Measurements from ENCODE around the gene ACP3. TPM values are rescaled to one million over a fixed set of nuclear protein-coding genes. Genes with fewer than 3 reads are reported as not detected.

Gene ACP3
- total and polyA plus RNA-seq, 9 of the 15 experiments (the other 6 are each of a cell fraction or from before 2014, with no cell fraction given): 0.08 to 1.1 (median 0.21) TPM

DNA sequence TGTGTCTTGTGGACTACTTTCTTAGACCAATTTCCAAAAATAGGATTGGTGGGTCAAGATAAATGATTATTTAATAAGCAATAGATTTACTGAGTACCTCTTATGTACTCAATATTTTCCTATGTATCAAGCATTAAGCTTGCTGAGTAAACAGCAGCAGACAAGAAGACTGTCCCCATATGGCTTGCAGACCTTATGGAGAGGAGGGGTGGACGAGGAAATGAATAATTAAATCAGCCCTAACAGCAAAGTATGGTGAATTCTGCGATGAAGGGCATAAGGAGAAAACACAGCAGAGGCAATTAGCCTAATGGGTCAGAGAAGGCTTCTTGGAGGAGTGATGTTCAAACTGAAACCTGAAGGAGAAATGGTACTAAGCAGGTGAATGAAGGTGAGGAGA is 45.1 kb downstream of the ACP3 start:
- in situ Hi-C loops (cut with MboI): no loop called here
- 0% methylated on average over 2 of the region's 2 CpGs for WGBS (ENCODE audit: insufficient coverage, low coverage, missing lambda C conversion rate)
- CTCF ChIA-PET (ENCODE audit: low intra/inter-chr PET ratio): no interaction called here
- no peak for DNase-seq (ENCODE audit: extremely low read depth in 1 of 4, low spot score in 3 of 4)
- Histone ChIP-seq H2AFZ (ENCODE audit: low read depth, low read length) (no peak overlapping the region), H3K36me3 (ENCODE audit: control insufficient read depth, insufficient read depth, low read length) (no peaks in the 10 kb centered on the region), H3K9me3 (replicated peaks; ENCODE audit: control insufficient read depth, insufficient read depth, low read depth, low read length) (no peaks in the 10 kb centered on the region), H3K4me2 (ENCODE audit: insufficient read depth, low read length) (no peak overlapping the region), H3K79me2 (ENCODE audit: control insufficient read depth, insufficient read depth, low read length) (no peaks in the 10 kb centered on the region), H3K27me3 (ENCODE audit: control insufficient read depth in 2 of 2, insufficient read depth in 2 of 2, low read length in 2 of 2) (no peaks in the 10 kb centered on the region), H3K9ac (ENCODE audit: insufficient read depth in 1 of 2, low read depth in 2 of 2, low read length in 2 of 2) (no peak overlapping the region), H3K27ac (ENCODE audit: extremely low read depth, low read depth, low read length) (no peak overlapping the region), H3K4me3 (no peak overlapping the region), H3K9me1 (ENCODE audit: control insufficient read depth, insufficient read depth, low read length) (no peaks in the 10 kb centered on the region), H3K4me1 (replicated peaks in 1 of 2; ENCODE audit: control insufficient read depth in 2 of 2, insufficient read depth in 2 of 2, low read length in 2 of 2) (no peaks in the 10 kb centered on the region), H4K20me1 (replicated peaks; ENCODE audit: control insufficient read depth, insufficient read depth, low read length) (no peaks in the 10 kb centered on the region)
- no TSS peak for BruUV-seq (replicated peaks)
- intact Hi-C loops (cut with micrococcal nuclease): no loop called here
- ATAC-seq: no peak
- FAIRE-seq: no peak
- POLR2A ChIA-PET: interaction anchor here (0.6 kb wide), 1 partner anchor 13 kb away, joined by 3 read pairs; no protein-coding TSS in a partner anchor
- TF ChIP-seq, protein P1, sequence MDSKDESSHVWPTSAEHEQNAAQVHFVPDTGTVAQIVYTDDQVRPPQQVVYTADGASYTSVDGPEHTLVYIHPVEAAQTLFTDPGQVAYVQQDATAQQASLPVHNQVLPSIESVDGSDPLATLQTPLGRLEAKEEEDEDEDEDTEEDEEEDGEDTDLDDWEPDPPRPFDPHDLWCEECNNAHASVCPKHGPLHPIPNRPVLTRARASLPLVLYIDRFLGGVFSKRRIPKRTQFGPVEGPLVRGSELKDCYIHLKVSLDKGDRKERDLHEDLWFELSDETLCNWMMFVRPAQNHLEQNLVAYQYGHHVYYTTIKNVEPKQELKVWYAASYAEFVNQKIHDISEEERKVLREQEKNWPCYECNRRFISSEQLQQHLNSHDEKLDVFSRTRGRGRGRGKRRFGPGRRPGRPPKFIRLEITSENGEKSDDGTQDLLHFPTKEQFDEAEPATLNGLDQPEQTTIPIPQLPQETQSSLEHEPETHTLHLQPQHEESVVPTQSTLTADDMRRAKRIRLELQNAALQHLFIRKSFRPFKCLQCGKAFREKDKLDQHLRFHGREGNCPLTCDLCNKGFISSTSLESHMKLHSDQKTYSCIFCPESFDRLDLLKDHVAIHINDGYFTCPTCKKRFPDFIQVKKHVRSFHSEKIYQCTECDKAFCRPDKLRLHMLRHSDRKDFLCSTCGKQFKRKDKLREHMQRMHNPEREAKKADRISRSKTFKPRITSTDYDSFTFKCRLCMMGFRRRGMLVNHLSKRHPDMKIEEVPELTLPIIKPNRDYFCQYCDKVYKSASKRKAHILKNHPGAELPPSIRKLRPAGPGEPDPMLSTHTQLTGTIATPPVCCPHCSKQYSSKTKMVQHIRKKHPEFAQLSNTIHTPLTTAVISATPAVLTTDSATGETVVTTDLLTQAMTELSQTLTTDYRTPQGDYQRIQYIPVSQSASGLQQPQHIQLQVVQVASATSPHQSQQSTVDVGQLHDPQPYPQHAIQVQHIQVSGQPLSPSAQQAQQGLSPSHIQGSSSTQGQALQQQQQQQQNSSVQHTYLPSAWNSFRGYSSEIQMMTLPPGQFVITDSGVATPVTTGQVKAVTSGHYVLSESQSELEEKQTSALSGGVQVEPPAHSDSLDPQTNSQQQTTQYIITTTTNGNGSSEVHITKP (IDR thresholded peaks at IDR 0.05; ENCODE audit: partially characterized antibody): no peak
- TF ChIP-seq POLR3G (IDR thresholded peaks at IDR 0.05; ENCODE audit: extremely low read depth, insufficient read length, insufficient replicate concordance) (no peak), ZNF589 (CRISPR knock-in tag; IDR thresholded peaks at IDR 0.05; ENCODE audit: low read depth) (no peak), ETV5 (CRISPR knock-in tag; IDR thresholded peaks at IDR 0.05; ENCODE audit: low read depth) (no peak), ZNF586 (CRISPR knock-in tag; conservative IDR thresholded peaks at IDR 0.05) (no peak), DNMT1 (IDR thresholded peaks at IDR 0.05) (no peak)
- TF ChIP-seq, protein P2, sequence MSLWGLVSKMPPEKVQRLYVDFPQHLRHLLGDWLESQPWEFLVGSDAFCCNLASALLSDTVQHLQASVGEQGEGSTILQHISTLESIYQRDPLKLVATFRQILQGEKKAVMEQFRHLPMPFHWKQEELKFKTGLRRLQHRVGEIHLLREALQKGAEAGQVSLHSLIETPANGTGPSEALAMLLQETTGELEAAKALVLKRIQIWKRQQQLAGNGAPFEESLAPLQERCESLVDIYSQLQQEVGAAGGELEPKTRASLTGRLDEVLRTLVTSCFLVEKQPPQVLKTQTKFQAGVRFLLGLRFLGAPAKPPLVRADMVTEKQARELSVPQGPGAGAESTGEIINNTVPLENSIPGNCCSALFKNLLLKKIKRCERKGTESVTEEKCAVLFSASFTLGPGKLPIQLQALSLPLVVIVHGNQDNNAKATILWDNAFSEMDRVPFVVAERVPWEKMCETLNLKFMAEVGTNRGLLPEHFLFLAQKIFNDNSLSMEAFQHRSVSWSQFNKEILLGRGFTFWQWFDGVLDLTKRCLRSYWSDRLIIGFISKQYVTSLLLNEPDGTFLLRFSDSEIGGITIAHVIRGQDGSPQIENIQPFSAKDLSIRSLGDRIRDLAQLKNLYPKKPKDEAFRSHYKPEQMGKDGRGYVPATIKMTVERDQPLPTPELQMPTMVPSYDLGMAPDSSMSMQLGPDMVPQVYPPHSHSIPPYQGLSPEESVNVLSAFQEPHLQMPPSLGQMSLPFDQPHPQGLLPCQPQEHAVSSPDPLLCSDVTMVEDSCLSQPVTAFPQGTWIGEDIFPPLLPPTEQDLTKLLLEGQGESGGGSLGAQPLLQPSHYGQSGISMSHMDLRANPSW (CRISPR knock-in tag; IDR thresholded peaks at IDR 0.05): no peak

All from K562 (cell line).